SK-N-SH (cell line): ENCODE measurements around the gene TAGLN2. TPM values are rescaled to one million over a fixed set of nuclear protein-coding genes. Genes with fewer than 3 reads are reported as not detected.

Experiments
- CTCF ChIA-PET: fragments of 300-600, 350-600 bp; formaldehyde crosslinking; extraction: SDS; loops from one replicate; lab custom pipeline; 2021; lab: Yijun Ruan, JAX
- POLR2A ChIA-PET: fragments of 350-600 bp; sonication (Branson Sonifier 250); formaldehyde crosslinking; extraction: SDS; loops from one replicate; lab custom pipeline; 2020; ENCODE audit warnings: antibody characterized with exemption, inconsistent platforms; lab: Yijun Ruan, JAX
- DNase-seq: peaks from one replicate; pipeline ENCODE4 v3.0.0; 2012
- H2AFZ ChIP-seq: fragments of 200-600 bp; sonication (generic); 2 replicates; pipeline ENCODE4 v1.8.1; 2016; ENCODE audit warnings: antibody characterized with exemption, mild to moderate bottlenecking, low read depth
- H3F3A ChIP-seq: fragments of 200-600 bp; sonication (generic); replicated peaks from 2 replicates; pipeline ENCODE3; 2016; ENCODE audit warnings: antibody characterized with exemption, mild to moderate bottlenecking; ENCODE audit not compliant: insufficient read depth
- H3K27ac ChIP-seq, 2 experiments: fragments of 200-500 bp in 1 of 2; fragments of 200-600 bp in 1 of 2; sonication (Bioruptor generic) in 1 of 2; sonication (generic), shearing (Covaris generic) in 1 of 2; 2 replicates each; pipeline versions ENCODE4 v1.5.1 to v1.6.1; 2014 to 2016; ENCODE audit warnings: low read depth in 2 of 2, inconsistent platforms in 1 of 2, low read length in 1 of 2, mild to moderate bottlenecking in 1 of 2, mixed read lengths in 1 of 2
- H3K27me3 ChIP-seq: fragments of 200-600 bp; sonication (generic), shearing (Covaris generic); 2 replicates; pipeline ENCODE4 v1.6.1; 2016; ENCODE audit warnings: mixed run types; ENCODE audit not compliant: insufficient read depth
- H3K36me3 ChIP-seq, 2 experiments: fragments of 200-500 bp in 1 of 2; fragments of 200-600 bp in 1 of 2; sonication (Bioruptor generic) in 1 of 2; sonication (generic) in 1 of 2; replicated peaks in 1 of 2; 2 replicates each; pipeline versions ENCODE3 to v1.5.1; 2014 to 2016; ENCODE audit warnings: low read length in 1 of 2, mild to moderate bottlenecking in 1 of 2; ENCODE audit not compliant: insufficient read depth in 2 of 2, control insufficient read depth in 1 of 2
- H3K4me1 ChIP-seq, 2 experiments: fragments of 200-500 bp in 1 of 2; fragments of 200-600 bp in 1 of 2; sonication (Bioruptor generic) in 1 of 2; sonication (generic), shearing (Covaris generic) in 1 of 2; 2 replicates each; pipeline versions ENCODE4 v1.5.1 to v1.6.1; 2014 to 2016; ENCODE audit warnings: low read depth in 1 of 2, low read length in 1 of 2, mixed run types in 1 of 2; ENCODE audit not compliant: insufficient read depth in 2 of 2, control insufficient read depth in 1 of 2
- H3K4me2 ChIP-seq: fragments of 200-600 bp; sonication (generic), shearing (Covaris generic); 2 replicates; pipeline ENCODE4 v1.6.1; 2017; ENCODE audit warnings: mixed run types
- H3K4me3 ChIP-seq, 2 experiments: fragments of 200-500 bp in 1 of 2; fragments of 200-600 bp in 1 of 2; sonication (Bioruptor generic) in 1 of 2; sonication (generic), shearing (Covaris generic) in 1 of 2; 2 replicates each; pipeline versions ENCODE4 v1.5.1 to v1.8.1; 2014 to 2016; ENCODE audit warnings: low read depth in 2 of 2, inconsistent platforms in 1 of 2, low read length in 1 of 2, mild to moderate bottlenecking in 1 of 2, mixed read lengths in 1 of 2, moderate library complexity in 1 of 2
- H3K79me2 ChIP-seq: fragments of 200-600 bp; sonication (generic); 2 replicates; pipeline ENCODE4 v1.8.1; 2017; ENCODE audit warnings: mild to moderate bottlenecking; ENCODE audit not compliant: insufficient read depth
- H3K9ac ChIP-seq: fragments of 200-600 bp; sonication (generic); 2 replicates; pipeline ENCODE4 v1.6.1; 2017; ENCODE audit warnings: mixed run types
- H3K9me2 ChIP-seq: fragments of 200-600 bp; sonication (generic); 2 replicates; pipeline ENCODE4 v1.6.1; 2017; ENCODE audit warnings: mixed run types
- H3K9me3 ChIP-seq: fragments of 200-600 bp; sonication (generic); 2 replicates; pipeline ENCODE4 v1.6.1; 2017; ENCODE audit warnings: mixed run types, mild to moderate bottlenecking, moderate library complexity
- H4K20me1 ChIP-seq: fragments of 200-600 bp; sonication (generic); 2 replicates; pipeline ENCODE4 v1.6.1; 2017; ENCODE audit warnings: mild to moderate bottlenecking, mixed run types; ENCODE audit not compliant: insufficient read depth
- ELF1 ChIP-seq: IDR thresholded peaks from 2 replicates; pipeline ENCODE4 v1.4.0; 2012
- FOSL2 ChIP-seq: IDR thresholded peaks from 2 replicates; pipeline ENCODE4 v1.4.0; 2012; ENCODE audit warnings: low read depth, mild to moderate bottlenecking, moderate library complexity, borderline replicate concordance
- FOXM1 ChIP-seq: IDR thresholded peaks from 2 replicates; pipeline ENCODE4 v1.4.0; 2012; ENCODE audit warnings: low read depth, mild to moderate bottlenecking
- NFIC ChIP-seq: IDR thresholded peaks from 2 replicates; pipeline ENCODE4 v1.4.0; 2012; ENCODE audit warnings: borderline replicate concordance
- NRF1 ChIP-seq: IDR thresholded peaks from 2 replicates; pipeline ENCODE4 v1.6.1; 2012; ENCODE audit warnings: low read depth, mild to moderate bottlenecking, low read length
- PBX3 ChIP-seq: IDR thresholded peaks from 2 replicates; pipeline ENCODE4; 2012
- POLR2AphosphoS5 ChIP-seq: IDR thresholded peaks from 2 replicates; pipeline ENCODE4 v1.6.1; 2012; ENCODE audit warnings: low read depth, low read length
- REST ChIP-seq: IDR thresholded peaks from 2 replicates; pipeline ENCODE4 v1.6.1; 2012; ENCODE audit warnings: mild to moderate bottlenecking, low read depth, low read length, moderate library complexity
- RFX5 ChIP-seq: IDR thresholded peaks from 2 replicates; pipeline ENCODE4 v1.6.1; 2012; ENCODE audit warnings: mild to moderate bottlenecking, improper control_type of control experiment, low read length
- SMC3 ChIP-seq: IDR thresholded peaks from 2 replicates; pipeline ENCODE4 v1.6.1; 2012; ENCODE audit warnings: low read depth, low read length, improper control_type of control experiment
- TCF12 ChIP-seq: IDR thresholded peaks from 2 replicates; pipeline ENCODE4 v1.4.0; 2012
- TEAD4 ChIP-seq: IDR thresholded peaks from 2 replicates; pipeline ENCODE4 v1.4.0; 2012; ENCODE audit warnings: mild to moderate bottlenecking, borderline replicate concordance; ENCODE audit not compliant: insufficient read depth
- USF1 ChIP-seq: IDR thresholded peaks from 2 replicates; pipeline ENCODE4 v1.4.0; 2012; ENCODE audit warnings: low read depth, borderline replicate concordance
- YY1 ChIP-seq: IDR thresholded peaks from 2 replicates; pipeline ENCODE4 v1.4.0; 2012; ENCODE audit warnings: low read depth, mild to moderate bottlenecking
- ZBTB33 ChIP-seq: IDR thresholded peaks from 2 replicates; pipeline ENCODE4 v1.4.0; 2012; ENCODE audit warnings: low read depth, borderline replicate concordance
- WGBS: methylation state at CpG from one replicate; pipeline ENCODE4 v1.1.6; 2017; ENCODE audit warnings: low lambda C conversion rate; 5-methylcytosine and 5-hydroxymethylcytosine counted together
- polyA plus RNA-seq, 3 experiments: library from polyadenylated mRNA; depleted of rRNA; stranded (reverse); fragments of >200 nt; gene quantifications; 2 replicates each; pipeline ENCODE4 v1.2.3, GENCODE V29; 2012

The TAGLN2 gene
- polyA plus RNA-seq, 1 of the 3 experiments (the other 2 are of a cell fraction), result 646 TPM

- TF ChIP-seq FOSL2 (no peak), FOXM1 (no peak), NFIC (no peak), YY1 (no peak), RFX5 (no peak), ELF1 (no peak), TCF12 (no peak), SMC3 (no peak), REST (no peak), TEAD4 (no peak), PBX3 (no peak)
Measured at GRCh38 chr1:159930216-159930615, 4.9 kb upstream of the TAGLN2 start (continued).

GRCh38 chr1:159929155-159930051, 4.1 kb upstream of the TAGLN2 start:
- ChIA-PET CTCF (interaction anchor here (0.6 to 22.3 kb wide), 6 partner anchors 10 to 149 kb away, joined by 3 to 460 read pairs (median 4); partner anchors contain the start of genes DUSP23 and IGSF9), POLR2A (no interaction called here)
- H3K79me2 ChIP-seq, result peaks cover 19% of the 10 kb centered on the region
- no peak overlapping the region for H3K4me3 ChIP-seq
- H3F3A ChIP-seq, result no peaks in the 10 kb centered on the region
- no peaks in the 10 kb centered on the region for H3K9me2 ChIP-seq
- H2AFZ ChIP-seq, result no peak overlapping the region
- no peak overlapping the region for H3K4me2 ChIP-seq
- no peaks in the 10 kb centered on the region for H3K27me3 ChIP-seq
- H4K20me1 ChIP-seq, result no peaks in the 10 kb centered on the region
- no peaks in the 10 kb centered on the region for H3K9me3 ChIP-seq
- H3K9ac ChIP-seq, result no peak overlapping the region
- TF ChIP-seq ZBTB33 (no peak), POLR2AphosphoS5 (no peak), USF1 (no peak), NRF1 (no peak)
- no peak for DNase-seq
- 94% methylated on average over 47 of the region's 48 CpGs for WGBS
- no peak overlapping the region for H3K27ac ChIP-seq
- H3K36me3 ChIP-seq, result no peaks in the 10 kb centered on the region
- peaks cover 0 to 8% of the 10 kb centered on the region in 2 experiments; a peak in 1 of 4 replicates for H3K4me1 ChIP-seq
